Pancreas (tissue), 10 donors: ENCODE results near the gene TRIM51. TPM values are rescaled to one million over a fixed set of nuclear protein-coding genes. Genes with fewer than 3 reads are reported as not detected.
"Not testable (repeated sequence)": the region's sequence is repeated elsewhere in the genome, so short reads cannot be mapped to it uniquely, and the experiment has no call there.

Source experiments
- ATAC-seq, 4 donors: fragments of 200-7000 bp; cut with Tn5 transposase; one replicate each; pipeline versions ENCODE4 v1.8.0 to v1.9.1; 2020; ENCODE audit warnings: mild to moderate bottlenecking in 4 of 4, moderate library complexity in 4 of 4
- DNase-seq, 6 donors: peaks; one replicate each; pipeline ENCODE4 v3.0.0-alpha.2; 2020
- FAIRE-seq: peaks from 2 replicates; lab custom pipeline; 2012; peaks lifted over from hg19 to GRCh38; lab: Jason Lieb, UNC
- H3K27ac ChIP-seq, 4 donors: fragments of 200-600 bp; sonication (generic); 1 replicate in 3 of 4; 2 replicates in 1 of 4; pipeline versions ENCODE4 v1.5.0 to v1.8.0; 2020
- H3K27me3 ChIP-seq, 4 donors: fragments of 200-600 bp; one replicate each; pipeline ENCODE4 v1.8.0; 2021
- H3K36me3 ChIP-seq, 3 donors: fragments of 200-600 bp; sonication (generic) in 1 of 3; one replicate each; pipeline versions ENCODE4 v1.5.0 to v1.8.0; 2020 to 2021
- H3K4me1 ChIP-seq, 3 donors: fragments of 200-600 bp; one replicate each; pipeline ENCODE4 v1.8.0; 2021
- H3K4me3 ChIP-seq, 4 donors: fragments of 200-600 bp; sonication (generic) in 2 of 4; one replicate each; pipeline versions ENCODE4 v1.5.0 to v1.8.0; 2020 to 2021
- H3K9me3 ChIP-seq, 4 donors: fragments of 200-600 bp; one replicate each; pipeline ENCODE4 v1.8.0; 2021
- WGBS, 2 donors: extraction: QIAGEN DNeasy Blood & Tissue Kit; methylation state at CpG; one replicate each; pipeline ENCODE4 v1.1.7; 2013; 5-methylcytosine and 5-hydroxymethylcytosine counted together
- intact Hi-C, 3 donors: fragments of 100-400 bp; cut with DNase I; formaldehyde crosslinking; loops; one replicate each; pipeline versions ENCODE4 v1.11.1 to v1.14.2; 2022
- polyA plus RNA-seq, 2 donors: library from polyadenylated mRNA; stranded (reverse); fragments of 200-250 nt; gene quantifications; one replicate each; pipeline ENCODE4 v1.2.3, GENCODE V29; 2013
- total RNA-seq, 6 donors: library from RNA; stranded (reverse); fragmentation: NEBNext Ultra II Directional in 4 of 6; extraction: Animal tissue kit (Norgen Biotek cat#: 25700) in 4 of 6; gene quantifications; one replicate each; pipeline versions ENCODE4 v1.2.1 to v1.2.4, GENCODE V29; 2021 to 2023
- TF ChIP-seq, protein P1 (sequence below), 4 donors: fragments of 200-600 bp; sonication (generic) in 3 of 4; IDR thresholded peaks; one replicate each; pipeline versions ENCODE4 v1.5.0 to v1.8.0; 2021; ENCODE audit warnings: antibody characterized with exemption in 4 of 4
- donor health status: healthy with polysubstance abuse.
- donor health status: DM: no; HTN: no; CAD: no; lungs with moderate emphysema.
- donor health status: DM: no; HTN: no; CAD: no.
- donor health status: control.
- donor health status: control.
- donor health status: Bipolar disorder and iron deficiency.
- donor health status: DM: yes; HTN: yes; CAD: no.
- donor health status: DM: no; HTN: no; CAD: no.
- donor health status: DM: no; HTN: no; CAD: no.
- donor health status: DM: yes; HTN: yes; CAD: no.

TRIM51 gene
- total and polyA plus RNA-seq, 8 donors: not detected

DNA sequence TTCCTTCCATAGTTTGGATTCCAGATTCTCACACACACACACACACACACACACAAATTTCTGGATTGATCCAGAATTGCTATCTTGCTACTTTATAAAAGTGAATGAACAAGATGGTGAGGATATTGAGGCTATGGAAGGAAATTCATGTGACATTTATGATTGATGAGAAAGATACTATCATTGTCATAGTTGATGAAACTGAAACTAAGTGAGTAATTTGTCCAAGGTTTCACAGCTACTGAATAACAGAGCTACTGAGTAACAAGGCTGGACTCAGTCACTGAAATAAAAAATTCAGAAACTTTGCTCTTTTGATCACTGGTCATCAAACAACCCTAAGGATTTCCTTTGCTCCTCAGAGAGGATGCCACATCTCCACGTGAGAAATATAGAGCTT, 28.4 kb upstream of the TRIM51 start:
- no peak for ATAC-seq

DNA sequence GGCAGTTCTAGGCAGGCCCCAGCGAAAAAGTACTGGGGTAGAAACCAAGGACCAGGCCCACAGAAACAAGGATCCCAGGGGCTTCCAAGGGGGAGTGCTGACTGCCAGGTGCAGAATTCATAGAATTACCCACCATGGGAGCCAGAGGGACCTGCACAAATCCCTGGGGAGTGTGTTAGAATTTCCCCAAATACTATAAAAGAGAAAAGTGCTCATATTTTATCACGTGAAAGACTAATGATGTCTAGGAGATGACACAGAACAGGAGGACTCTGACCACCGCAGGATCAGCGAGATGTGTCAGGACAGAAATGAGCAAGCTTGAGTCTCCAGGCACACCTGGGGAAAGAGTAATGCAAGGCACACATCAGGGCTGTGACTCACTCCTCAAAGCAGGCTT, 15.7 kb upstream of the TRIM51 start:
- H3K4me1 ChIP-seq, H3K9me3 ChIP-seq, ATAC-seq, H3K27ac ChIP-seq, H3K27me3 ChIP-seq, H3K36me3 ChIP-seq, H3K4me3 ChIP-seq, DNase-seq, FAIRE-seq, intact Hi-C loops: not testable (repeated sequence)
- WGBS, 2 donors: 72 to 82% methylated on average over 4 of the region's 4 CpGs

More for the DNA sequence above, 28.4 kb upstream of the TRIM51 start:
- WGBS, 2 donors: 9 to 12% methylated on average over 1 of the region's 1 CpG
- Histone ChIP-seq H3K9me3 (no peaks in the 10 kb centered on the region), H3K4me3 (no peak overlapping the region), H3K36me3 (no peaks in the 10 kb centered on the region), H3K4me1 (no peaks in the 10 kb centered on the region), H3K27ac (no peak overlapping the region), H3K27me3 (peaks cover 0 to 7% (median 0%) of the 10 kb centered on the region in 4 donors)
- DNase-seq: no peak
- TF ChIP-seq, protein P1, sequence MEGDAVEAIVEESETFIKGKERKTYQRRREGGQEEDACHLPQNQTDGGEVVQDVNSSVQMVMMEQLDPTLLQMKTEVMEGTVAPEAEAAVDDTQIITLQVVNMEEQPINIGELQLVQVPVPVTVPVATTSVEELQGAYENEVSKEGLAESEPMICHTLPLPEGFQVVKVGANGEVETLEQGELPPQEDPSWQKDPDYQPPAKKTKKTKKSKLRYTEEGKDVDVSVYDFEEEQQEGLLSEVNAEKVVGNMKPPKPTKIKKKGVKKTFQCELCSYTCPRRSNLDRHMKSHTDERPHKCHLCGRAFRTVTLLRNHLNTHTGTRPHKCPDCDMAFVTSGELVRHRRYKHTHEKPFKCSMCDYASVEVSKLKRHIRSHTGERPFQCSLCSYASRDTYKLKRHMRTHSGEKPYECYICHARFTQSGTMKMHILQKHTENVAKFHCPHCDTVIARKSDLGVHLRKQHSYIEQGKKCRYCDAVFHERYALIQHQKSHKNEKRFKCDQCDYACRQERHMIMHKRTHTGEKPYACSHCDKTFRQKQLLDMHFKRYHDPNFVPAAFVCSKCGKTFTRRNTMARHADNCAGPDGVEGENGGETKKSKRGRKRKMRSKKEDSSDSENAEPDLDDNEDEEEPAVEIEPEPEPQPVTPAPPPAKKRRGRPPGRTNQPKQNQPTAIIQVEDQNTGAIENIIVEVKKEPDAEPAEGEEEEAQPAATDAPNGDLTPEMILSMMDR (IDR thresholded peaks at IDR 0.05): no peak
- intact Hi-C loops: no loop called here
- no peak for FAIRE-seq

DNA sequence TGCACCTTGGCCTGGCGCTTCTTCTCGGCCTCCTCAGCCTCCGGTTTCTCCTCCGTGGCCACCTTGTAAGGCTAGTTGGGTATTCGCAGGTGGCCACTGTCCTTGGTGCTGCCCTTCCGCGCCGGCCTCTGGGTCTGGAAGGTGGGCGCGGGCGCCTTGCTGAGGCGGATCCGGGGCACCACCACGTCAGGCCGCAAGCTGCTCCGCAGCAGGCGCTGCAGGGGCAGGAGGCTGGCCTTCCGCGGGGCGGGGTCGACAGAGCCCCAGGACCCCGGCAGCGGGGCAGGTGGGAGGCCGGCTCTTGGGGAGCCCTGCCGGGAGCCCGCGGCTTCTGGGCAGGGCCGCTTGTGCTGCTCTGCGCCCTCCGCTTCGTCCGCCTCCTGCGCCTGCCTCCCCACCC, 10.4 kb upstream of the TRIM51 start:
- H3K9me3 ChIP-seq, FAIRE-seq: not testable (repeated sequence)
- WGBS, 2 donors: 4 to 5% methylated on average over 27 to 33 of the region's 33 CpGs

DNA sequence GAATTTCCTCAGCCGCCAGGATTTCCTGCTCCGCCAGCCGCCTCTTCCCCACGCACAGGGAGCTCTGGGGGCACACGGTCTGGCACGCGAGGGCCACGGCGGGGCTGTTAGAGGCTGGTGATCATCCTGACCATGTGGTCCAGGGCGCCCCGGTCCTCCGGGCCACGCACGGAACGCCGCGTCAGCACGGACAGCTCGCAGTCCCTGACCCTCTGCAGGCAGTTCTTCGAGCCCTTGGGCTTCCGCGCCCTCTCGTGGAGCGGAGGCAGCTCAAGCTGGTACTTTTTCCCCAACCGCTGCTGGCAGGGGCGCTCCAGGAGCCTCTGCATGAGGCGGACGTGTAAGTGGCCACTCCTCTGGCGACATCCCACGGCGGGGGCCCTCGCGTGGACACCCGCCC, 10.0 kb upstream of the TRIM51 start:
- ATAC-seq, intact Hi-C loops, H3K9me3 ChIP-seq, FAIRE-seq, H3K27me3 ChIP-seq, H3K36me3 ChIP-seq, H3K4me1 ChIP-seq, H3K27ac ChIP-seq: not testable (repeated sequence)
- H3K4me3 ChIP-seq: peak overlapping the region in 1 of 4 donors; percentile 20
- DNase-seq: peak in 3 of 6 donors; percentile 15 to 68 (median 32)
- WGBS, 2 donors: 7 to 14% methylated on average over 32 to 34 of the region's 34 CpGs

More for the DNA sequence above, 10.4 kb upstream of the TRIM51 start:
- H3K27me3 ChIP-seq, intact Hi-C loops, H3K36me3 ChIP-seq, H3K27ac ChIP-seq, H3K4me1 ChIP-seq, ATAC-seq: not testable (repeated sequence)
- DNase-seq: peak in 1 of 6 donors; percentile 15
- peak overlapping the region in 1 of 4 donors; percentile 20 for H3K4me3 ChIP-seq

DNA sequence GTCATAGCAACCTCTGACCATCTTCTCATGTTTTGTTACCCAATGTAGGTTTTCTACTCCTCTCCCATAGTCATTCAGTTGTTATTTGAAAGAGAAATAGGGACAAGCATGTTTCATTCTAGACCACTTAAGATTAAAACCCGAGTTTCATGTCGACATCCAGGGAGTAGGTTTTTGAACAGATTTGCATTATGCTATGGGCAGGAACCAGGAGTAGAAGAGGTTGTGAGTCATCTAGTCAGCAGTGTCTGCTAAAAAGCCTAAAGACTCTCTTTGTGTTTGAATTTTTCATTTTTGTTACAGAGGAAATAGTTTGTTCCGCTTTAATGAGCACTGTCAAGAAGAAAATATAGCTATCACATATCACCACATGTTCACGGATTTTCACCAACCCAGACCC, 1.9 kb downstream of the TRIM51 start:
- not testable (repeated sequence) for DNase-seq, FAIRE-seq

DNA sequence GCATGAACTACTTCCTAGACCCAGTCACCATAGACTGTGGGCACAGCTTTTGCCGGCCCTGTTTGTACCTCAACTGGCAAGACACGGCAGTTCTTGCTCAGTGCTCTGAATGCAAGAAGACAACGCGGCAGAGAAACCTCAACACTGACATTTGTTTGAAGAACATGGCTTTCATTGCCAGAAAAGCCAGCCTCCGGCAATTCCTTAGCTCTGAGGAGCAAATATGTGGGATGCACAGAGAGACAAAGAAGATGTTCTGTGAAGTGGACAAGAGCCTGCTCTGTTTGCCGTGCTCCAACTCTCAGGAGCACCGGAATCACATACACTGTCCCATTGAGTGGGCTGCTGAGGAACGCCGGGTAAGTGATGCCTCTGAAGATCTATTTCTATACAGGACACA, 2.4 kb downstream of the TRIM51 start:
- H3K9me3 ChIP-seq, intact Hi-C loops, H3K4me3 ChIP-seq, H3K27me3 ChIP-seq, ATAC-seq, H3K36me3 ChIP-seq, H3K4me1 ChIP-seq, H3K27ac ChIP-seq, DNase-seq, FAIRE-seq: not testable (repeated sequence)
- 69 to 79% methylated on average over 9 of the region's 9 CpGs for WGBS, 2 donors

More for the DNA sequence above, 1.9 kb downstream of the TRIM51 start:
- ATAC-seq, intact Hi-C loops, H3K27me3 ChIP-seq, H3K9me3 ChIP-seq, H3K27ac ChIP-seq, H3K36me3 ChIP-seq, H3K4me3 ChIP-seq, H3K4me1 ChIP-seq: not testable (repeated sequence)
- WGBS, 2 donors: 67 to 74% methylated on average over 4 of the region's 4 CpGs

DNA sequence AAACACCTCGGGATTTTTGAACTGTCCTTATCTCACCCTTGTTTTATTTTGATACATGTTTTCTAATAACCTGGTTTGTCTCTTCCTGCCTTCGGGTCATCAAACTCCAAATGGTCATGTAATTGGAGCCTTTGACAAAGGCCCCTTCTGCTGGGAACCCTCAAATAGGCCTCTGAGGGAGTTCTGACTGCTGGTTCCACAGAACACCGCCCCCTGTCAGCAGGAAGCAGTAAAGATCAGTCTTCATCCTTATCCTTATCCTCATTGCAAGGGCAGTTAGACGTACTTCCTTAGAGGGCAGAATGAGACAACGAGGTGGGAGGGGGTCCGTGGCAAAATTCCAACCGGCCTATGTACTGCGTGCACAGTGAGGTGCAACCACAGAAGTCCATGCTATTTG, 12.1 kb downstream of the TRIM51 start:
- TF ChIP-seq, protein P1 (IDR thresholded peaks at IDR 0.05): no peak
- H3K4me1 ChIP-seq: no peaks in the 10 kb centered on the region
- no peak overlapping the region for H3K4me3 ChIP-seq
- ATAC-seq (no peak), FAIRE-seq (no peak), DNase-seq (no peak)
- intact Hi-C loops: no loop called here
- H3K27ac ChIP-seq: no peak overlapping the region
- no peaks in the 10 kb centered on the region for H3K9me3 ChIP-seq
- 44 to 46% methylated on average over 8 of the region's 8 CpGs for WGBS, 2 donors
- no peaks in the 10 kb centered on the region for H3K27me3 ChIP-seq
- H3K36me3 ChIP-seq: no peaks in the 10 kb centered on the region
